CMK (cell line): ENCODE results near the gene SV2B.

Experiments used
- DNase-seq: peaks from one replicate; pipeline ENCODE4 v3.0.0-alpha.2; 2010; ENCODE audit warnings: low read depth

Gene SV2B

GRCh38 chr15:91271565-91272153 lies 171.6 kb downstream of the SV2B start:
- DNase-seq, result peak; percentile 26

GRCh38 chr15:91275844-91276243 lies 175.8 kb downstream of the SV2B start:
- no peak for DNase-seq

DNA sequence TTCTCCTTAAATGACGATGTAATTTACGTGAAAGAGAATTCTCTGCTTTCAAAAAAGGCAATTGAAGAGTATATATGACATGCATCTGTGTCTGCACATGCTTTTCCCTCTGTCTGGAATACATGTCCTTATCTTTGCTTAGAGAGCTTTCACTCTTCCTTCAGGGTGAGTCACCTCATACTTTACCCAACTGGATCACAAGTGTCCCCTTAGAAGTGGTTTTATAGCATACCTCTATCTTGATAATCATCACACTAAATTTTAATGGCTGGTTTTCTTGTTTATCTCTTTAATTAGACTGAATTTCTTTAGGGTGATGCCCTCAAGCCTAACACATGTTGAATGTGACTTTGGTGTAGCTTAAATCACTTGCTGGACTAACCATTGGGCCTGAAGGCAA lies 178.9 kb downstream of the SV2B start:
- DNase-seq, result no peak

DNA sequence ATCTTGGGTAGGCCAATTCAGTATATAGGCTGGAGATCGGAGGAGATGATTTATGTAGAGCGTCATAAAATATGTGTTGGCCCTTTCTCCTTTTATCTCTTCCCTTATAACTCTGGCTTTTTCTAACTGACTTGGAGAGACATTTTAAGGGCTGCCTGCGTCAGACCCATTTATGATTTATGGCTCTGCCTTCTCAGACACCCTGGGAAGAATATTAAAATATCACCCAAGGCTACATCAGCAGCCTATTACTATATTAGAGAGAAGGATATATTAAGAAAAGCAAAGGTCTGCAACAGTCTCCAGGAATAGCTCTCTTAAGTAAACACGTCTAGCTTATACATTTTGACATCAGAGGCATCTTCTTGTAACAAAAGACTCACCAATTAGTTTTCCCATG lies 179.4 kb downstream of the SV2B start:
- no peak for DNase-seq

GRCh38 chr15:91281947-91282346 lies 181.9 kb downstream of the SV2B start:
- DNase-seq, result no peak

DNA sequence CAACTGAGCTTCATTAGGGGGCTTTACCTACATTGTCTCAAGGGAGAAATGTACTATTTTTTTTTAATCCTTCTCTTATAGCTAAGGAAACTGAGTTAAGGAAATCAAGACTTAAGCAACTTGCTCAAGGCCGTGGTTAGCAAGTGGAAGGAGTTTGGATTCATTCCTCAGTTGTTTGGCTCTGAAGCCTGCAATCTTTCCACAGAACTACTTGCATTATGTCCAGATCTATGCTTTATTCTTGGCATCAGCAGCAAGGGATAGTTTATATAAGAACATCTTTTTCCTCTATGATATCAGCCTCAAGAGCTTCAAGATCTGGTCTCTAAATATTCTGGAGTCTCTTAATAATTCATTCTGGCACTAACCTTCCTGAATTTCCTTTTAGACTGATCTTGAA lies 182.4 kb downstream of the SV2B start:
- no peak for DNase-seq

- DNase-seq, result no peak
Observed at GRCh38 chr15:91283155-91283554, 183.1 kb downstream of the SV2B start.

DNA sequence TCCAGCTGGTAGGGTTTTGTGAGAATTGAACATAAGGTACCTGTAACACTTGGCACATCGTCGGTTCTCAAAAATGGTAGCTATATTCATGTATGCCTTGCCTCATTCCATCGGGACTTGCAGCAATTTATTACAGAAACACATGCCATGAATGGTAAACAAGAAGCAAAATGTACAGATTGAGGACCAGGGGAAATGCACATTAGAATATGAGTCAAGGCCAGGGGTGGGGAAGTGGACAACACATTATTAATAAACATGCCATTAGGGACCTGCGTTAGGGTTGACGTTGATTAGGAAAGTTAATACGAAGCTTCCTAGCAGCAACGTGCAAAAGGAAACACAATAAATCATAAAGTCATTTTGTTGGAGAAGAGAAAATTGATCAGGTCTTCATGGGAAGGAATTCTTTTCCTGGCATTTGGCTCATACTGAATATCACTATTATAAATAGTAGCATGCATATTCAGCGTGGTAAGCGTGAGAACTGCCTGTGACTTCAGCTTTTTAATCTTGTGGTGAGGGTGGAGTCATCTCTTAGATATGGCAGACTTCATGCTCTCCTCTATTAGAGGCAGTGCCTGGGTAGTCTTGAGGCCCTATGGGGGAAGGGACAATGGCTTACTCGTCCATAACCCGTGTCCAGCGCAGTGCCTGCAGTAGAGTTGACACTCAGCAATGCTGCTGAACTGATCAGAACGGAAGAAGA lies 184.9 kb downstream of the SV2B start:
- no peak for DNase-seq

- no peak for DNase-seq
Observed at GRCh38 chr15:91289324-91289723, 189.3 kb downstream of the SV2B start.

DNA sequence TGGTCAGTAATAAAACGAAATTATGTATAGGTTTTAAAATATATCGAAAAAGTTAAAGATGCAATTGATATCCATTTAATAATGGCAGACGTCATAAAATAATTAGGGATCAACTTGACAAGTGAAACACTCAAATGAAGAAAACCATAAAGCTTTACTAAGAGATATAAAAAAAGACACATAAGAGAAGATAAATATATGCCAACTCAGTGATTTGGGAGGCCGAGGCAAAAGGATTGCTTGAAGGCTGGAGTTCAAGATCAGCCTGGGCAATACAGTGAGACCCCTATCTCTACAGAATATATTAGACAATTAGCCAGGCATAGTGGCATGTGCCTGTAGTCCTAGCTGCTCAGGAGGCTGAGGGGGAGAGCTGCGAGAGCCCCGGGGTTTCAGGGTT lies 190.5 kb downstream of the SV2B start:
- DNase-seq, result no peak

GRCh38 chr15:91291673-91292072 lies 191.6 kb downstream of the SV2B start:
- DNase-seq, result peak; percentile 66

DNA sequence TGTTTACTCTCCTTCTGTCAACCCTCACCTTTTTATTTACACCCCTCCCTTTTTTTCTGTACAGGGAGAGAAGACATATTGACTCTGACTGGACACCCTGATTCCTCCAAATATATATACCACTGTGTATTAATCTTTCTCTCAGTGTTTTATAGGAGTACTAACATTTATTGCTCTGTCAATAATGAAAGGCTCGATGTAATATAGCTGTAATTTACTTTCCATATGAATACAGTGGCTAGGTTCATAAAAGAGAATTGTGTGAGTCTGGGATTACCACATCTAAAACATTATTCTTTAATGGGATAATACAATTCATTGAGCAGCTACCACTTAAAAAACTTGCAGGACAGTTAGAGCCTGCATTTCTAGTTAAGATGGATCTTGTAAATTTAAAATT lies 194.3 kb downstream of the SV2B start:
- no peak for DNase-seq

DNA sequence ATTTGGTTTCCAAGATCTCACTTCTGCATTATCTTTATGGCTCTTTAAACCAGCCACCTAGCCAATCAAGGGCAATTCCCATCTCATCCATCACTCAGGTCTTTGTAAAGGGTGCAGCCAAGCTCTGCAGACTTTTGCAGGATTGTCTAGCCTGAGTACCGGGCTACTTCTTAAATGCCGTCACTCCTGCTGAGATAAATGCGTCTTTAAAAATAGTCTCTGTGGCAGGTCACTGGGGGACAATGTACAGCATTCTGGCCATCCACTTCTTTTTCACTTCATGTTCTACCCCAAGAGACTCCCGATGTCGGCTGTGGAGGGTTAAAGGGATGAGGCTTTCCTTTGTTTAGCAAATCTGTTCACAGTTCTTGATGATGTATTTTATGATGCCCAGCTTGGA lies 194.7 kb downstream of the SV2B start:
- no peak for DNase-seq

GRCh38 chr15:91298101-91298500 lies 198.0 kb downstream of the SV2B start:
- DNase-seq, result no peak

DNA sequence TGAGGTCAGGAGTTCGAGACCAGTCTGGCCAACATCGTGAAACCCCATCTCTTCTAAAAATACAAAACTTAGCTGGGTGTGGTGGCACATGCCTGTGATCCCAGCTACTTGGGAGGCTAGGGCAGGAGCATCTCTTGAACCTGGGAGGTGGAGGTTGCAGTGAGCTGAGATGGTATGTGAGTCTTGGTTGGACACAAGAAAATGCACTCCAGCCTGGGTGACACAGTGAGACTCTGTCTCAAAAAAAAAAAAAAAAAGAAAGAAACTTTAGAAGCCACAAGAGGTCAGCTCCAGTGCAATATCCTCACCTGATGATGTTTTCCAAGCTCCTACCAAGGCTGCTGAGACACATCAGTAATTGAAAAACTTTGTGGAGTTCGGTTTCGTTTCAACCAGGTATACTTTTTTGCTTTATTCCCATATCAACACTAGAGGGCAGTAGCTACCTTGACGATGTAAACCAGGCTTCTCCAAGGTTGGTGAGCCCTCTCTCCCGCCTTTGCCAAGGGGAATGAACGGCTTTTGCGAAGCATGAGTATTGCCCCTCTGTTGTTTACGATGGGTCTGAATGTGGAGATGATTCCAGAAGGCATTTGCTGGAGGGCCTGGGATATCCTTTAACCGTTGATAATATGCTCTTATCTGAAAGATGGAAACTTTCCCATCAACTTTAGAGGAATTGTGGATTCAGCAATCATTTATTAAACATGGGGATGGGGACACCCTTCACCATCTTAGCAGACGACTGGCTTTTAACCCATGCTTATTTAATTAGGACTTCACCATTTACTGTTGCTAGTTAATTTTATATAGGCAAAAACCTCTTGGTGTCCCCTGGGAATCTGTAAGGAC lies 202.8 kb downstream of the SV2B start:
- peak; percentile 31 for DNase-seq

GRCh38 chr15:91304210-91304609 lies 204.2 kb downstream of the SV2B start:
- DNase-seq, result no peak

GRCh38 chr15:91304786-91305185 lies 204.7 kb downstream of the SV2B start:
- no peak for DNase-seq

GRCh38 chr15:91306144-91306543 lies 206.1 kb downstream of the SV2B start:
- DNase-seq, result no peak

DNA sequence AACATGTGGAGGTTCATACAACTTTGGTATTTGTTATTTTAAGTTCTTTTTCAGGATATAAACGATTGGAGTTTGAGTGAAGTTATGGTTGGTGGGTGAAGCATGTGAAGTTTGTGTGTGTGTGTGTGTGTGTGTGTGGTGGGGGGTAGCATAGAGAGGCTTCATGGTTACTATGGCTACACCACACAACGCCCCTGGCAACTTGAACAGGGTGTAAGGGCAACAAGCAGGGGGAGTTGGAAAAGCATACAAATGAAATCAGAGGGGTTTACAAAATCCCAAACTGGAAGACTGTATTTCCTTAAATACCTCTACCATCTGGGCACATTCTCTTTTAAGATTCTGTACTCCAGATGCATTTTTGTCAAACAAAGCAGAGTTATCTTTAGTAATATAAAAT lies 207.5 kb downstream of the SV2B start:
- no peak for DNase-seq

DNA sequence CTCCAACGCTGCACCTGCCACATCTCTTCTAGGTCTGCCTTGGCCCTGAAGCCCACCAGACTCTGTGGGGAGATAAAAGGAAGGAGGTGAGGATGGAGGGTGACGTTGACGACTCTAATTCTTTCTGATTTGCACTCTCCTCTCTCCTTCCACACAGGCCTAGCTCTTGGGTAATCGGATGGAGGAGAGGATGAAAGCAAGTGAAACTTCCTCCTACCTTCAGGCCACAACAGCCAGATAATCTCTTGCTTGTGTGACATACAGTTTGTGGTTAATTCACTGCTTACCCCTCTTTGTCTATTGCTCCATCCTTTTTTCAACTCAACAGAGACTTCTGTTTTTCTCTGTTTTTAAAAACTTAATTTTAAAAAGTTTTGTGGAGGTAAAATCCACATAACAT lies 208.1 kb downstream of the SV2B start:
- no peak for DNase-seq

GRCh38 chr15:91308855-91309254 lies 208.8 kb downstream of the SV2B start:
- no peak for DNase-seq

- DNase-seq, result peak; percentile 68
Observed at GRCh38 chr15:91311986-91312385, 211.9 kb downstream of the SV2B start.

DNA sequence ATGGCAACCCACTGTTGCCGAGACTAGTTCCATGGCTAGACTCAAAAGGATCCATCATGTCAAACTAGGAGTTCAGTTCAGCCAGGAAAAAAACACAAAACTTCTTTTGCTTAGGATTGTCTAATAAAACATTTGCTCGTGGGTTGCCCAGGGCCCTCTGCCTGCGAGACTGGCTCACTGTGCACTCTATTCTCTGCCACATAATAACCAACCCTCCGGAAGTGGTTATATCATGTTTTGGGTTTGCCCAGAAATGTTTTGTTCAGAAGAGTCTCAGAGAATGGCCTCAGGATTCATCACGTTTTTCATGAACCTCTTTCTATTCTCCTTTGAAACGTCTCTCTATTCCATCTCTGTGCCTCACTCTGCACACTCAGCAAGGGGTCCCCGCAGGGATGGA lies 216.1 kb downstream of the SV2B start:
- DNase-seq, result no peak
